RWPE2 (cell line): ENCODE measurements around the gene SPAG7.

Experiments
- ATAC-seq: fragments of 200-7000 bp; cut with Tn5 transposase; 3 replicates; pipeline ENCODE4 v1.9.1; 2021; ENCODE audit warnings: low read depth
- DNase-seq: peaks from one replicate; pipeline ENCODE4 v3.0.0-alpha.2; 2020; ENCODE audit warnings: low spot score
- H3K27ac ChIP-seq: fragments of 450-650 bp; 2 replicates; pipeline ENCODE4 v1.5.1; 2017; ENCODE audit warnings: mild to moderate bottlenecking; ENCODE audit not compliant: poor library complexity, severe bottlenecking
- H3K27me3 ChIP-seq: fragments of 250-450 bp; sonication (Bioruptor Pico); 2 replicates; pipeline ENCODE4 v1.5.1; 2021; ENCODE audit warnings: mild to moderate bottlenecking, moderate library complexity; ENCODE audit not compliant: insufficient read depth, poor library complexity, severe bottlenecking
- H3K36me3 ChIP-seq: fragments of 250-450 bp; sonication (Bioruptor Pico); 2 replicates; pipeline ENCODE4 v1.5.1; 2020; ENCODE audit warnings: low read depth, mild to moderate bottlenecking, moderate library complexity
- H3K4me1 ChIP-seq: fragments of 250-450 bp; sonication (Bioruptor Pico); 2 replicates; pipeline ENCODE4 v1.5.1; 2021; ENCODE audit warnings: mild to moderate bottlenecking, moderate library complexity; ENCODE audit not compliant: insufficient read depth, poor library complexity, severe bottlenecking
- H3K4me3 ChIP-seq: fragments of 250-450 bp; sonication (Bioruptor Pico); 2 replicates; pipeline ENCODE4 v1.5.1; 2021; ENCODE audit warnings: mild to moderate bottlenecking, moderate library complexity; ENCODE audit not compliant: severe bottlenecking
- H3K9me3 ChIP-seq: fragments of 250-450 bp; sonication (Bioruptor Pico); 2 replicates; pipeline ENCODE4 v1.5.1; 2021; ENCODE audit warnings: mild to moderate bottlenecking, moderate library complexity; ENCODE audit not compliant: severe bottlenecking
- TF ChIP-seq, protein P1 (sequence below): fragments of 450-650 bp; IDR thresholded peaks from one replicate; pipeline ENCODE4 v1.5.1; 2017; ENCODE audit warnings: mild to moderate bottlenecking, moderate library complexity; ENCODE audit not compliant: poor library complexity, severe bottlenecking

The SPAG7 gene

DNA sequence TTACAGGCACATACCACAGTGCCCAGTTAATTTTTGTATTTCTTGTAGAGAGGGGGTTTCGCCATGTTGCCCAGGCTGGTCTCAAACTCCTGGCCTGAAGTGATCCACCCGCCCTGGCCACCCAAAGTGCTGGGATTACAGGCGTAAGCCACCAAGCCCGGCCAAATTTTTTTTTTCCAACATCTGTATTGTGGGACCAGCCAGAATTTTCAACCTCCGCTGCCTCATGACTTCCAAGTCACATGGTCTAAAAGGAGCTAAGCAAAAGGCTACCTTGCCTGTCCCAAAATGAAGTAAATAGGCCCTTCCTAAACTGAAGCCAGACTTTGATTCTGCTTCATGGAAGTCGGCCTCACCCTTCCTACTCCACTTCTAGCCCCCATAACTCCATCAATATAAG lies 4.2 kb upstream of the SPAG7 start:
- ATAC-seq (no peak), DNase-seq (no peak)
- TF ChIP-seq, protein P1, sequence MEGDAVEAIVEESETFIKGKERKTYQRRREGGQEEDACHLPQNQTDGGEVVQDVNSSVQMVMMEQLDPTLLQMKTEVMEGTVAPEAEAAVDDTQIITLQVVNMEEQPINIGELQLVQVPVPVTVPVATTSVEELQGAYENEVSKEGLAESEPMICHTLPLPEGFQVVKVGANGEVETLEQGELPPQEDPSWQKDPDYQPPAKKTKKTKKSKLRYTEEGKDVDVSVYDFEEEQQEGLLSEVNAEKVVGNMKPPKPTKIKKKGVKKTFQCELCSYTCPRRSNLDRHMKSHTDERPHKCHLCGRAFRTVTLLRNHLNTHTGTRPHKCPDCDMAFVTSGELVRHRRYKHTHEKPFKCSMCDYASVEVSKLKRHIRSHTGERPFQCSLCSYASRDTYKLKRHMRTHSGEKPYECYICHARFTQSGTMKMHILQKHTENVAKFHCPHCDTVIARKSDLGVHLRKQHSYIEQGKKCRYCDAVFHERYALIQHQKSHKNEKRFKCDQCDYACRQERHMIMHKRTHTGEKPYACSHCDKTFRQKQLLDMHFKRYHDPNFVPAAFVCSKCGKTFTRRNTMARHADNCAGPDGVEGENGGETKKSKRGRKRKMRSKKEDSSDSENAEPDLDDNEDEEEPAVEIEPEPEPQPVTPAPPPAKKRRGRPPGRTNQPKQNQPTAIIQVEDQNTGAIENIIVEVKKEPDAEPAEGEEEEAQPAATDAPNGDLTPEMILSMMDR = no peak
- Histone ChIP-seq H3K4me3 (no peak overlapping the region), H3K36me3 (peaks cover 37% of the 10 kb centered on the region), H3K27me3 (no peaks in the 10 kb centered on the region), H3K9me3 (no peaks in the 10 kb centered on the region), H3K4me1 (peaks cover 5% of the 10 kb centered on the region), H3K27ac (no peak overlapping the region)

- ATAC-seq (no peak), DNase-seq (no peak)
- Histone ChIP-seq H3K9me3 (no peaks in the 10 kb centered on the region), H3K27ac (peak overlapping the region; percentile 90), H3K4me1 (peaks cover 12% of the 10 kb centered on the region), H3K36me3 (peaks cover 41% of the 10 kb centered on the region), H3K27me3 (no peaks in the 10 kb centered on the region), H3K4me3 (no peak overlapping the region)
- TF ChIP-seq, protein P1 = no peak
Measured at GRCh38 chr17:4970273-4970672, 2.7 kb upstream of the SPAG7 start.

GRCh38 chr17:4969551-4970173 lies 2.0 kb upstream of the SPAG7 start:
- TF ChIP-seq, protein P1 = no peak

DNA sequence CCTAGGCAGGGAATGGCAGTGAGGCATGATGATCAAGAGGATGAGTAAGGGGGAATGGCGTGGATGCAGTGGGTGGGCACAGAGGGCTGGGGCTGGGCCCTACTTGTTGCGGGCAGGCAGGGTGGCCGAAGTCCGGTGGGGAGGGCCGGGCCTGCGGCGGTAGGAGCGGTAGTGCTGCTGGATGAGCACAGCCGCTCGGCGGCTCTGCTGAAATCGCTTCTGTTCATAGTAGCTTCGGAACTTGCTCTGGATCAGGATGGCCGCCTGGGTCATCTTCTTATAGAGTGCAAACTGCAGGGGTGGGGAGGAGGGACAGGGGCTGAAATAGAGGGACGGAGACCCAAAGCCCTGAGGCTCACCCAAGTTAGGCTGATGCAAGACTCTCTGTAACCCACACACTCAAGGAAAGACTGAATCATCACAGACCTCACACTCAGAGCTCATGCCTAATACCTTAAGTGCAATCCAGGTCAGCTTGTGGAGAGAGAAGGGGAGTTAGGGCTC lies 1.5 kb upstream of the SPAG7 start:
- no peak for DNase-seq
- TF ChIP-seq, protein P1 = no peak
- peaks cover 12% of the 10 kb centered on the region for H3K4me1 ChIP-seq
- H3K9me3 ChIP-seq = no peaks in the 10 kb centered on the region
- peaks cover 32% of the 10 kb centered on the region for H3K36me3 ChIP-seq
- ATAC-seq = peak; percentile 31
- H3K27me3 ChIP-seq = no peaks in the 10 kb centered on the region
- H3K27ac ChIP-seq = peak overlapping the region; percentile 90
- H3K4me3 ChIP-seq = peak overlapping the region; percentile 59

More at GRCh38 chr17:4969551-4970173, 2.0 kb upstream of the SPAG7 start:
- Histone ChIP-seq H3K4me1 (peaks cover 12% of the 10 kb centered on the region), H3K4me3 (peak overlapping the region; percentile 59), H3K36me3 (peaks cover 35% of the 10 kb centered on the region), H3K27ac (peak overlapping the region; percentile 90), H3K27me3 (no peaks in the 10 kb centered on the region), H3K9me3 (no peaks in the 10 kb centered on the region)
- ATAC-seq (no peak), DNase-seq (no peak)

- TF ChIP-seq, protein P1 = no peak
- peak overlapping the region; percentile 90 for H3K27ac ChIP-seq
- peaks cover 12% of the 10 kb centered on the region for H3K4me1 ChIP-seq
- DNase-seq (no peak), ATAC-seq (no peak)
- H3K27me3 ChIP-seq = no peaks in the 10 kb centered on the region
- peaks cover 27% of the 10 kb centered on the region for H3K36me3 ChIP-seq
- H3K4me3 ChIP-seq = peak overlapping the region; percentile 59
- no peaks in the 10 kb centered on the region for H3K9me3 ChIP-seq
Measured at GRCh38 chr17:4968486-4969046, 949 bp upstream of the SPAG7 start.
